IMR-90 (cell line): ENCODE data around the gene ZBTB32. TPM values are rescaled to one million over a fixed set of nuclear protein-coding genes. Genes with fewer than 3 reads are reported as not detected.

ENCODE experiments used
- ATAC-seq: fragments of 200-7000 bp; cut with Tn5 transposase; 2 replicates; pipeline ENCODE4 v1.9.1; 2020; ENCODE audit warnings: low read depth, mild to moderate bottlenecking, moderate library complexity
- BruUV-seq: library from RNA; stranded (reverse); fragments of 400-500 nt; replicated peaks from 2 replicates; lab custom pipeline; 2021; lab: Mats Ljungman, UMichigan
- CTCF ChIA-PET: fragments of 300-600 bp; formaldehyde crosslinking; extraction: SDS; loops from one replicate; lab custom pipeline; 2021; ENCODE audit warnings: antibody characterized with exemption; lab: Yijun Ruan, JAX
- POLR2A ChIA-PET: fragments of 300-600 bp; sonication (Branson Sonifier 250); formaldehyde crosslinking; loops from one replicate; lab custom pipeline; 2022; ENCODE audit warnings: antibody characterized with exemption; ENCODE audit not compliant: unreplicated experiment; lab: Charles Lee
- DNase-seq: peaks from one replicate; pipeline ENCODE4 v3.0.0; 2013
- H2AFZ ChIP-seq: replicated peaks from 2 replicates; pipeline ENCODE3; 2013; ENCODE audit warnings: low read length, mild to moderate bottlenecking; ENCODE audit not compliant: poor library complexity
- H2AK5ac ChIP-seq: 2 replicates; pipeline ENCODE4 v1.6.1; 2013; ENCODE audit warnings: low read depth, low read length, inconsistent platforms
- H2AK9ac ChIP-seq: replicated peaks from 2 replicates; pipeline ENCODE3; 2013; ENCODE audit warnings: mild to moderate bottlenecking, low read depth, low read length, moderate library complexity; ENCODE audit not compliant: poor library complexity
- H2BK120ac ChIP-seq: 2 replicates; pipeline ENCODE4 v1.6.1; 2013; ENCODE audit warnings: low read depth, low read length, inconsistent platforms
- H2BK15ac ChIP-seq: 3 replicates; pipeline ENCODE4 v1.6.1; 2013; ENCODE audit warnings: low read depth, low read length, inconsistent platforms
- H2BK20ac ChIP-seq: 2 replicates; pipeline ENCODE4 v1.6.1; 2013; ENCODE audit warnings: low read depth, mild to moderate bottlenecking, inconsistent platforms, low read length, moderate library complexity
- H2BK5ac ChIP-seq: 2 replicates; pipeline ENCODE4 v1.6.1; 2013; ENCODE audit warnings: mild to moderate bottlenecking, low read depth, low read length, inconsistent platforms; ENCODE audit not compliant: poor library complexity, severe bottlenecking
- H3K14ac ChIP-seq: replicated peaks from 2 replicates; pipeline ENCODE4 v1.6.1; 2013; ENCODE audit warnings: low read depth, low read length, inconsistent platforms
- H3K18ac ChIP-seq: 2 replicates; pipeline ENCODE4 v1.6.1; 2013; ENCODE audit warnings: low read depth, low read length, control low read depth
- H3K23ac ChIP-seq: 2 replicates; pipeline ENCODE4 v1.6.1; 2013; ENCODE audit warnings: low read depth, low read length, inconsistent platforms
- H3K27ac ChIP-seq: 2 replicates; pipeline ENCODE4 v1.5.1; 2013; ENCODE audit warnings: mild to moderate bottlenecking, control low read depth, low read length; ENCODE audit not compliant: insufficient read depth
- H3K27me3 ChIP-seq: 2 replicates; pipeline ENCODE4 v1.6.1; 2013; ENCODE audit warnings: low read length; ENCODE audit not compliant: control insufficient read depth, insufficient read depth
- H3K36me3 ChIP-seq: 2 replicates; pipeline ENCODE4 v1.6.1; 2013; ENCODE audit warnings: low read length, mixed read lengths; ENCODE audit not compliant: control insufficient read depth, insufficient read depth
- H3K4ac ChIP-seq: 2 replicates; pipeline ENCODE4 v1.6.1; 2013; ENCODE audit warnings: low read depth, low read length, inconsistent platforms
- H3K4me1 ChIP-seq: 2 replicates; pipeline ENCODE4 v1.6.1; 2013; ENCODE audit warnings: low read length, mixed read lengths; ENCODE audit not compliant: control insufficient read depth, insufficient read depth
- H3K4me2 ChIP-seq: 2 replicates; pipeline ENCODE4 v1.6.1; 2013; ENCODE audit warnings: low read depth, mild to moderate bottlenecking, control low read depth, low read length, moderate library complexity
- H3K4me3 ChIP-seq: 2 replicates; pipeline ENCODE4 v1.5.1; 2013; ENCODE audit warnings: low read depth, mild to moderate bottlenecking, control low read depth, low read length, moderate library complexity; ENCODE audit not compliant: insufficient read depth
- H3K56ac ChIP-seq: 2 replicates; pipeline ENCODE4 v1.6.1; 2013; ENCODE audit warnings: low read length, inconsistent platforms; ENCODE audit not compliant: insufficient read depth; ENCODE audit errors: extremely low read depth
- H3K79me1 ChIP-seq, 2 experiments: 2 replicates each; pipeline ENCODE4 v1.6.1; 2013; ENCODE audit warnings: low read length in 2 of 2, inconsistent platforms in 1 of 2, low read depth in 1 of 2
- H3K9ac ChIP-seq: 2 replicates; pipeline ENCODE4 v1.6.1; 2013; ENCODE audit warnings: low read depth, low read length, control low read depth
- H3K9me1 ChIP-seq: 2 replicates; pipeline ENCODE4 v1.6.1; 2013; ENCODE audit warnings: low read length, inconsistent platforms; ENCODE audit not compliant: insufficient read depth
- H3K9me3 ChIP-seq: 2 replicates; pipeline ENCODE4 v1.6.1; 2013; ENCODE audit warnings: low read length; ENCODE audit not compliant: control insufficient read depth, insufficient read depth
- H4K20me1 ChIP-seq: 2 replicates; pipeline ENCODE4 v1.6.1; 2013; ENCODE audit warnings: low read length, inconsistent platforms; ENCODE audit not compliant: insufficient read depth
- H4K5ac ChIP-seq: 2 replicates; pipeline ENCODE4 v1.6.1; 2013; ENCODE audit warnings: mild to moderate bottlenecking, low read depth, low read length, control low read depth
- H4K8ac ChIP-seq, 2 experiments: 2 replicates each; pipeline ENCODE4 v1.6.1; 2013; ENCODE audit warnings: low read depth in 2 of 2, low read length in 2 of 2, control low read depth in 1 of 2, inconsistent platforms in 1 of 2
- H4K91ac ChIP-seq: 2 replicates; pipeline ENCODE4 v1.6.1; 2013; ENCODE audit warnings: low read depth, low read length, inconsistent platforms; ENCODE audit not compliant: insufficient read depth
- BHLHE40 ChIP-seq: fragments of 150-350 bp; IDR thresholded peaks from 2 replicates; pipeline ENCODE4 v1.6.1; 2016; ENCODE audit warnings: mild to moderate bottlenecking, low read depth, low read length
- CHD1 ChIP-seq: IDR thresholded peaks from 2 replicates; pipeline ENCODE4 v1.6.1; 2012; ENCODE audit warnings: low read depth, low read length, improper control_type of control experiment
- CTCF ChIP-seq: conservative IDR thresholded peaks from 2 replicates; pipeline ENCODE4 v1.5.1; 2012; ENCODE audit warnings: mild to moderate bottlenecking, low read depth, low read length, improper control_type of control experiment
- FOS ChIP-seq: fragments of 150-350 bp; IDR thresholded peaks from 2 replicates; pipeline ENCODE4 v1.6.1; 2016; ENCODE audit warnings: low read depth, low read length
- MAFK ChIP-seq: IDR thresholded peaks from 2 replicates; pipeline ENCODE4 v1.6.1; 2012; ENCODE audit warnings: low read depth, low read length, improper control_type of control experiment
- MXI1 ChIP-seq: IDR thresholded peaks from 2 replicates; pipeline ENCODE4 v1.6.1; 2012; ENCODE audit warnings: low read depth, mild to moderate bottlenecking, low read length, moderate library complexity, borderline replicate concordance
- NFE2L2 ChIP-seq: fragments of 150-350 bp; IDR thresholded peaks from 2 replicates; pipeline ENCODE4 v1.6.1; 2016; ENCODE audit warnings: low read depth, mild to moderate bottlenecking, low read length
- POLR2A ChIP-seq: IDR thresholded peaks from 2 replicates; pipeline ENCODE4 v1.6.1; 2012; ENCODE audit warnings: mild to moderate bottlenecking, low read depth, low read length
- RCOR1 ChIP-seq: IDR thresholded peaks from 2 replicates; pipeline ENCODE4 v1.6.1; 2012; ENCODE audit warnings: mild to moderate bottlenecking, low read length, improper control_type of control experiment; ENCODE audit not compliant: insufficient replicate concordance
- RFX5 ChIP-seq: IDR thresholded peaks from 2 replicates; pipeline ENCODE4 v1.8.0; 2012; ENCODE audit warnings: low read depth, mild to moderate bottlenecking, low read length, moderate library complexity
- SMC3 ChIP-seq: fragments of 150-350 bp; IDR thresholded peaks from 2 replicates; pipeline ENCODE4 v1.6.1; 2016; ENCODE audit warnings: low read depth, mild to moderate bottlenecking, antibody characterized with exemption, low read length, moderate library complexity
- USF2 ChIP-seq: fragments of 150-350 bp; IDR thresholded peaks from 2 replicates; pipeline ENCODE4 v1.6.1; 2017; ENCODE audit warnings: mild to moderate bottlenecking, antibody characterized with exemption, low read length, low read depth
- WGBS, 2 experiments: methylation state at CpG; one replicate each; pipeline versions ENCODE4 v1.1.5 to v1.1.7; 2013; ENCODE audit warnings: missing lambda C conversion rate in 2 of 2; ENCODE audit not compliant: insufficient read length in 1 of 2; ENCODE audit errors: extremely low coverage in 2 of 2; 5-methylcytosine and 5-hydroxymethylcytosine counted together
- dilution Hi-C: fragments of 300-500 bp; cut with HindIII; formaldehyde crosslinking; loops from one replicate; pipeline ENCODE4 v1.14.3; 2018; ENCODE audit warnings: low sequenced_read_pairs; ENCODE audit not compliant: unreplicated experiment
- in situ Hi-C: fragments of 300-500 bp; cut with MboI; formaldehyde crosslinking; loops from 3 replicates; pipeline ENCODE4 v1.14.3; 2019; ENCODE audit warnings: low sequenced_read_pairs, inconsistent platforms, mixed read lengths
- intact Hi-C: fragments of 100-400 bp; cut with micrococcal nuclease; formaldehyde crosslinking; loops from 2 replicates; pipeline ENCODE4 v1.10.0; 2022
- polyA plus RNA-seq, 3 experiments: library from polyadenylated mRNA; depleted of rRNA; stranded (reverse); fragments of >200 nt; gene quantifications; 2 replicates each; pipeline ENCODE4 v1.2.3, GENCODE V29; 2012; ENCODE audit warnings: low replicate concordance in 1 of 3
- total RNA-seq: library from RNA; depleted of rRNA; stranded (reverse); fragments of >200 nt; gene quantifications from 2 replicates; pipeline ENCODE4 v1.2.3, GENCODE V29; 2012

Gene ZBTB32
- total and polyA plus RNA-seq, 2 of the 4 experiments (the other 2 are of a cell fraction), result not detected

GRCh38 chr19:35748106-35749020, 44.0 kb downstream of the ZBTB32 start, which contains the start of gene LIN37 (continued):
- no peak for TF ChIP-seq NFE2L2
- TF ChIP-seq USF2, result no peak

GRCh38 chr19:35750167-35750566, 45.8 kb downstream of the ZBTB32 start:
- H3K27me3 ChIP-seq, result no peaks in the 10 kb centered on the region
- no peak overlapping the region for H4K91ac ChIP-seq
- no peak overlapping the region for H3K23ac ChIP-seq
- in situ Hi-C loops, result no loop called here
- H3K27ac ChIP-seq, result no peak overlapping the region
- no peaks in the 10 kb centered on the region for H3K9me3 ChIP-seq
- H3K4me2 ChIP-seq, result no peak overlapping the region
- no peak overlapping the region for H2BK20ac ChIP-seq
- ChIA-PET CTCF (no interaction called here), POLR2A (no interaction called here)
- dilution Hi-C loops, result no loop called here
- H3K4ac ChIP-seq, result no peak overlapping the region
- no peak for ATAC-seq
- no peak overlapping the region for H4K5ac ChIP-seq
- 0 out of 2 replicates have a peak, but pooled peaks cover 7% of the 10 kb centered on the region for H3K9me1 ChIP-seq
- H2BK5ac ChIP-seq, result no peak overlapping the region
- intact Hi-C loops, result no loop called here
- peaks cover 5% of the 10 kb centered on the region for H3K4me1 ChIP-seq
- DNase-seq, result no peak
- peaks cover 3% of the 10 kb centered on the region; the same call in 1 of the 2 replicates for H4K20me1 ChIP-seq
- H2BK15ac ChIP-seq, result no peak overlapping the region
- no peak overlapping the region; the same call in 1 of the 2 replicates for H2AK5ac ChIP-seq
- H3K36me3 ChIP-seq, result peaks cover 28% of the 10 kb centered on the region; the same call in 1 of the 2 replicates
- H3K18ac ChIP-seq, result no peak overlapping the region
- no peak overlapping the region for H3K56ac ChIP-seq
- WGBS, 2 experiments, result no CpG with 5 or more reads among the region's 5 CpGs
- no peak overlapping the region for H3K4me3 ChIP-seq
- no peak overlapping the region for H3K14ac ChIP-seq
- no TSS peak for BruUV-seq
- no peak overlapping the region for H2BK120ac ChIP-seq
- no peak overlapping the region for H2AK9ac ChIP-seq
- no peak overlapping the region for H2AFZ ChIP-seq
- no peak overlapping the region for H4K8ac ChIP-seq
- H3K9ac ChIP-seq, result no peak overlapping the region
- peaks cover 11 to 70% of the 10 kb centered on the region in 2 experiments; a peak in 3 of 4 replicates for H3K79me1 ChIP-seq
- no peak for TF ChIP-seq SMC3
- TF ChIP-seq MAFK, result no peak
- no peak for TF ChIP-seq MXI1
- TF ChIP-seq USF2, result no peak
- TF ChIP-seq RFX5, result no peak
- TF ChIP-seq BHLHE40, result no peak
- no peak for TF ChIP-seq CHD1
- TF ChIP-seq POLR2A, result no peak
- TF ChIP-seq FOS, result no peak
- no peak for TF ChIP-seq RCOR1
- TF ChIP-seq CTCF, result no peak
- no peak for TF ChIP-seq NFE2L2
